K562 (cell line): ENCODE data around the gene IFT22. TPM values are rescaled to one million over a fixed set of nuclear protein-coding genes. Genes with fewer than 3 reads are reported as not detected.

Source experiments
- BDP1 ChIP-seq: IDR thresholded peaks from 3 replicates; pipeline ENCODE4 v1.6.1; 2011; ENCODE audit not compliant: insufficient read length, insufficient read depth
- CSDE1 ChIP-seq, 2 experiments: fragments of 450-650 bp; IDR thresholded peaks; 2 replicates each; pipeline ENCODE4 v1.6.1; 2016; ENCODE audit warnings: mild to moderate bottlenecking in 1 of 2
- DDX20 ChIP-seq: fragments of 450-650 bp; IDR thresholded peaks from 2 replicates; pipeline ENCODE4 v1.6.1; 2016; ENCODE audit warnings: missing genetic modification characterization, low read depth, mild to moderate bottlenecking, missing compliant biosample characterization, moderate library complexity
- E2F3 ChIP-seq: fragments of 250-450 bp; sonication (Bioruptor Pico); IDR thresholded peaks from 2 replicates; pipeline ENCODE4 v1.4.0; 2020; ENCODE audit warnings: mild to moderate bottlenecking
- GATA2 ChIP-seq: sonication (generic); formaldehyde crosslinking; IDR thresholded peaks from 2 replicates; pipeline ENCODE4 v1.4.0; 2020; ENCODE audit warnings: mild to moderate bottlenecking, missing genetic modification reagents
- HNRNPK ChIP-seq: fragments of 200-400 bp; formaldehyde crosslinking; IDR thresholded peaks from one replicate; pipeline ENCODE4 v1.6.1; 2018; ENCODE audit warnings: mild to moderate bottlenecking, low read depth, low read length; ENCODE audit not compliant: poor library complexity, severe bottlenecking
- KDM2B ChIP-seq: fragments of 250-450 bp; sonication (Bioruptor Pico); IDR thresholded peaks from 2 replicates; pipeline ENCODE4 v1.8.0; 2021; ENCODE audit warnings: mild to moderate bottlenecking, moderate library complexity
- MCM5 ChIP-seq: fragments of 450-650 bp; IDR thresholded peaks from 2 replicates; pipeline ENCODE4 v1.6.1; 2016; ENCODE audit warnings: low read depth
- NCOA2 ChIP-seq, 2 experiments: fragments of 450-650 bp; IDR thresholded peaks; 2 replicates each; pipeline ENCODE4 v1.6.1; 2018; ENCODE audit warnings: mild to moderate bottlenecking in 2 of 2, moderate library complexity in 1 of 2; ENCODE audit not compliant: partially characterized antibody in 2 of 2
- POLR2G ChIP-seq: fragments of 200-400 bp; formaldehyde crosslinking; IDR thresholded peaks from 2 replicates; pipeline ENCODE4 v1.6.1; 2017; ENCODE audit warnings: low read depth, mild to moderate bottlenecking, antibody characterized with exemption, low read length, moderate library complexity
- PYGO2 ChIP-seq: fragments of 450-650 bp; IDR thresholded peaks from 2 replicates; pipeline ENCODE4 v1.6.1; 2016; ENCODE audit warnings: mild to moderate bottlenecking, missing genetic modification characterization, moderate library complexity, missing compliant biosample characterization
- SMAD4 ChIP-seq: fragments of 250-450 bp; sonication (Bioruptor Pico); conservative IDR thresholded peaks from 2 replicates; pipeline ENCODE4 v1.8.0; 2021; ENCODE audit warnings: inconsistent platforms, mild to moderate bottlenecking, moderate library complexity
- TAF15 ChIP-seq: fragments of 200-400 bp; formaldehyde crosslinking; IDR thresholded peaks from 2 replicates; pipeline ENCODE4 v1.6.1; 2017; ENCODE audit warnings: mild to moderate bottlenecking, low read depth, low read length, moderate library complexity
- TARDBP ChIP-seq: fragments of 450-650 bp; IDR thresholded peaks from 2 replicates; pipeline ENCODE4 v1.6.1; 2016
- THRAP3 ChIP-seq: fragments of 450-650 bp; IDR thresholded peaks from 2 replicates; pipeline ENCODE4 v1.6.1; 2016; ENCODE audit warnings: mild to moderate bottlenecking, inconsistent platforms, borderline replicate concordance
- YBX1 ChIP-seq: fragments of 450-650 bp; IDR thresholded peaks from 2 replicates; pipeline ENCODE4 v1.7.1; 2016; ENCODE audit warnings: mild to moderate bottlenecking
- ZNF197 ChIP-seq: fragments of 200-800 bp; sonication (Bioruptor generic); IDR thresholded peaks from 2 replicates; pipeline ENCODE4 v1.6.1; 2016; ENCODE audit warnings: low read depth, missing genetic modification characterization, missing compliant biosample characterization
- ZNF324 ChIP-seq: fragments of 250-450 bp; sonication (Bioruptor Pico); IDR thresholded peaks from 2 replicates; pipeline ENCODE4 v1.4.0; 2020; ENCODE audit warnings: mild to moderate bottlenecking
- polyA plus RNA-seq, 8 experiments: library from polyadenylated mRNA; depleted of rRNA in 4 of 8; stranded (reverse) in 5 of 8; unstranded in 3 of 8; fragments of >200 nt; fragmentation: Nextera tagmentation in 2 of 8; fragmentation: Illumina TruSeq in 1 of 8; extraction: Ambion mirVana in 2 of 8; extraction: Trizol in 1 of 8; gene quantifications; 2 replicates each; pipeline versions ENCODE4 v1.2.1 to v1.2.3, GENCODE V29; 2011 to 2014; ENCODE audit warnings: inconsistent platforms in 1 of 8, missing spikeins in 1 of 8
- total RNA-seq, 7 experiments: library from RNA; depleted of rRNA in 6 of 7; stranded (reverse); fragments of >200 nt in 6 of 7; fragmentation: Illumina TruSeq in 2 of 7; extraction: Trizol in 2 of 7; gene quantifications; 2 replicates each; pipeline versions ENCODE4 v1.2.1 to v1.2.3, GENCODE V29; 2011 to 2021; ENCODE audit warnings: low replicate concordance in 1 of 7
- TF ChIP-seq, protein P1 (sequence below): fragments of 450-650 bp; IDR thresholded peaks from 2 replicates; pipeline ENCODE4 v1.6.1; 2017; ENCODE audit warnings: mild to moderate bottlenecking, moderate library complexity
- TF ChIP-seq, protein P2 (sequence below), 2 experiments: IDR thresholded peaks; 2 replicates each; pipeline ENCODE4 v1.6.1; 2011; ENCODE audit warnings: borderline replicate concordance in 1 of 2, control low read depth in 1 of 2, low read depth in 1 of 2, low read length in 1 of 2, mild to moderate bottlenecking in 1 of 2, mixed read lengths in 1 of 2, moderate library complexity in 1 of 2; ENCODE audit not compliant: insufficient read depth in 1 of 2, insufficient read length in 1 of 2, poor library complexity in 1 of 2, severe bottlenecking in 1 of 2; ENCODE audit errors: extremely low read depth in 1 of 2
- TF ChIP-seq, protein P3 (sequence below): fragments of 450-650 bp; formaldehyde crosslinking; IDR thresholded peaks from 2 replicates; pipeline ENCODE4 v1.4.0; 2020; ENCODE audit warnings: mild to moderate bottlenecking, moderate library complexity
- TF ChIP-seq, protein P4 (sequence below): fragments of 250-450 bp; sonication (Bioruptor Pico); IDR thresholded peaks from 2 replicates; pipeline ENCODE4 v1.5.0; 2021; ENCODE audit warnings: mild to moderate bottlenecking, borderline replicate concordance

The IFT22 gene
- total and polyA plus RNA-seq, 9 of the 15 experiments (the other 6 are each of a cell fraction or from before 2014, with no cell fraction given), result 6.3 to 18.2 (median 7.7) TPM

DNA sequence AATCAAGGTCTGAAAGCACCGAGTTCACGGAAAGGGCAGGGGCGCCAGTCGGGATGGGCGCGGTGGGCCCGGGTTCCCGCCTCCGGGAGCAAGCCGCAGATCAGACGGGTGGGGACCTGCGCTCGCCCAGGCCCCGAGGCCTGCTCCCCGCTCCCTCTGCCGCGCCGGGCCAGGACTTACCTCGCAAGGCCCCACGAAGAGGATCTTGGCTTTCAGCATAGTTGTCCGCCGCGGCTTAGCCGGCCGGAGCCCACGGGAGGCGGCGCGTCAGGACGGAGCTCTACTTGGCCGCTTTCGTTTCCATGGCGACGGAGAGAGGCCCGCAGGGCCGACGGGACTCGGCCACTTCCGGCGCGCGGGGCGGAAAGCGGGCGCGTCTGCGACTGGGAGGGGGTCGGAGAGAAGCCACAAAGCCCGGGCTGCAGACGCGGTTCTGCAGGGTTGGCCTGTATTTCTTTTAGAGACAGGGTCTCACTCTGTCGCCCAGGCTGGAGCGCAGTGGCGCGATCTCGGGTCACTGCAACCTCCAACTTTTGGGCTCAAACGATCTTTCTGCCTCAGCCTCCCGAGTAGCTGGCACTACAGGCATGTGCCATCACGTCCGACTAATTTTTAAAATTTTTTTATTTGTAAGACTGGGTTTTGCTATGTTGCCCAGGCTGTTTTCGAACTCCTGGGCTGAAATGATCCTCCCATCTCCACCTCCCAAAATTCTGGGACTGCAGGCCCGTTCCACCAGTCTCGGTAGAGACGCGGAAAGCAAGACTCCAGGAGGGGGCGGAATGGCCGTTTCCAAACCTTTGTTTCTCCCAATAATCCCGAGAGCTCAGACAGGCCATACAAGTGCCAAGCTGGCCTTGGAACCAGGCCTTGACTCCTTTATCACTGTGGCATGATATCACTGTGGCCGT, at the start of gene IFT22 (continued):
- TF ChIP-seq ZNF324 (CRISPR knock-in tag) (no peak), BDP1 (no peak), E2F3 (CRISPR knock-in tag) (no peak), KDM2B (CRISPR knock-in tag) (no peak), PYGO2 (tag) (no peak), TARDBP (no peak), YBX1 (no peak), SMAD4 (no peak), CSDE1 (IDR thresholded peaks at IDR 0.05) (peak in 1 of 2 experiments; percentile 80; a peak in 2 of 4 replicates), NCOA2 (IDR thresholded peaks at IDR 0.05; ENCODE audit: partially characterized antibody in 2 of 2) (no peak), HNRNPK (no peak), ZNF197 (CRISPR knock-in tag) (no peak), TAF15 (no peak), DDX20 (tag) (no peak), POLR2G (peak; percentile 85), MCM5 (no peak), THRAP3 (no peak), GATA2 (CRISPR knock-in tag) (no peak)
- TF ChIP-seq, protein P1, sequence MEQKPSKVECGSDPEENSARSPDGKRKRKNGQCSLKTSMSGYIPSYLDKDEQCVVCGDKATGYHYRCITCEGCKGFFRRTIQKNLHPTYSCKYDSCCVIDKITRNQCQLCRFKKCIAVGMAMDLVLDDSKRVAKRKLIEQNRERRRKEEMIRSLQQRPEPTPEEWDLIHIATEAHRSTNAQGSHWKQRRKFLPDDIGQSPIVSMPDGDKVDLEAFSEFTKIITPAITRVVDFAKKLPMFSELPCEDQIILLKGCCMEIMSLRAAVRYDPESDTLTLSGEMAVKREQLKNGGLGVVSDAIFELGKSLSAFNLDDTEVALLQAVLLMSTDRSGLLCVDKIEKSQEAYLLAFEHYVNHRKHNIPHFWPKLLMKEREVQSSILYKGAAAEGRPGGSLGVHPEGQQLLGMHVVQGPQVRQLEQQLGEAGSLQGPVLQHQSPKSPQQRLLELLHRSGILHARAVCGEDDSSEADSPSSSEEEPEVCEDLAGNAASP, result no peak
- TF ChIP-seq, protein P2, sequence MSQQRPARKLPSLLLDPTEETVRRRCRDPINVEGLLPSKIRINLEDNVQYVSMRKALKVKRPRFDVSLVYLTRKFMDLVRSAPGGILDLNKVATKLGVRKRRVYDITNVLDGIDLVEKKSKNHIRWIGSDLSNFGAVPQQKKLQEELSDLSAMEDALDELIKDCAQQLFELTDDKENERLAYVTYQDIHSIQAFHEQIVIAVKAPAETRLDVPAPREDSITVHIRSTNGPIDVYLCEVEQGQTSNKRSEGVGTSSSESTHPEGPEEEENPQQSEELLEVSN (IDR thresholded peaks at IDR 0.05; ENCODE audit: borderline replicate concordance in 1 of 2, extremely low read depth in 1 of 2, insufficient read depth in 1 of 2, insufficient read length in 1 of 2, low read depth in 1 of 2, low read length in 1 of 2, poor library complexity in 1 of 2, severe bottlenecking in 1 of 2), result peak in 1 of 2 experiments; percentile 17
- TF ChIP-seq, protein P3, sequence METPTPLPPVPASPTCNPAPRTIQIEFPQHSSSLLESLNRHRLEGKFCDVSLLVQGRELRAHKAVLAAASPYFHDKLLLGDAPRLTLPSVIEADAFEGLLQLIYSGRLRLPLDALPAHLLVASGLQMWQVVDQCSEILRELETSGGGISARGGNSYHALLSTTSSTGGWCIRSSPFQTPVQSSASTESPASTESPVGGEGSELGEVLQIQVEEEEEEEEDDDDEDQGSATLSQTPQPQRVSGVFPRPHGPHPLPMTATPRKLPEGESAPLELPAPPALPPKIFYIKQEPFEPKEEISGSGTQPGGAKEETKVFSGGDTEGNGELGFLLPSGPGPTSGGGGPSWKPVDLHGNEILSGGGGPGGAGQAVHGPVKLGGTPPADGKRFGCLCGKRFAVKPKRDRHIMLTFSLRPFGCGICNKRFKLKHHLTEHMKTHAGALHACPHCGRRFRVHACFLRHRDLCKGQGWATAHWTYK (CRISPR knock-in tag), result no peak
- TF ChIP-seq, protein P4, sequence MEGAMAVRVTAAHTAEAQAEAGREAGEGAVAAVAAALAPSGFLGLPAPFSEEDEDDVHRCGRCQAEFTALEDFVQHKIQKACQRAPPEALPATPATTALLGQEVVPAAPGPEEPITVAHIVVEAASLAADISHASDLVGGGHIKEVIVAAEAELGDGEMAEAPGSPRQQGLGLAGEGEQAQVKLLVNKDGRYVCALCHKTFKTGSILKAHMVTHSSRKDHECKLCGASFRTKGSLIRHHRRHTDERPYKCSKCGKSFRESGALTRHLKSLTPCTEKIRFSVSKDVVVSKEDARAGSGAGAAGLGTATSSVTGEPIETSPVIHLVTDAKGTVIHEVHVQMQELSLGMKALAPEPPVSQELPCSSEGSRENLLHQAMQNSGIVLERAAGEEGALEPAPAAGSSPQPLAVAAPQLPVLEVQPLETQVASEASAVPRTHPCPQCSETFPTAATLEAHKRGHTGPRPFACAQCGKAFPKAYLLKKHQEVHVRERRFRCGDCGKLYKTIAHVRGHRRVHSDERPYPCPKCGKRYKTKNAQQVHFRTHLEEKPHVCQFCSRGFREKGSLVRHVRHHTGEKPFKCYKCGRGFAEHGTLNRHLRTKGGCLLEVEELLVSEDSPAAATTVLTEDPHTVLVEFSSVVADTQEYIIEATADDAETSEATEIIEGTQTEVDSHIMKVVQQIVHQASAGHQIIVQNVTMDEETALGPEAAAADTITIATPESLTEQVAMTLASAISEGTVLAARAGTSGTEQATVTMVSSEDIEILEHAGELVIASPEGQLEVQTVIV (CRISPR knock-in tag), result no peak
